H1 (cell line): ENCODE data around the gene TOP3B. TPM values are rescaled to one million over a fixed set of nuclear protein-coding genes. Genes with fewer than 3 reads are reported as not detected.

Experiments
- CTCF ChIA-PET: fragments of 300-600 bp; sonication (Branson Sonifier 250); formaldehyde crosslinking; loops from one replicate; lab custom pipeline; 2021; ENCODE audit not compliant: partially characterized antibody; lab: Charles Lee
- POLR2A ChIA-PET: fragments of 300-600 bp; sonication (Branson Sonifier 250); formaldehyde crosslinking; loops from one replicate; lab custom pipeline; 2021; ENCODE audit warnings: inconsistent platforms; ENCODE audit not compliant: partially characterized antibody; lab: Charles Lee
- DNase-seq, 2 experiments: peaks; one replicate each; pipeline versions ENCODE4 v3.0.0 to v3.0.0-alpha.2; 2010 to 2022; ENCODE audit warnings: low spot score in 2 of 2, low read depth in 1 of 2, mixed read lengths in 1 of 2
- FAIRE-seq: peaks from 2 replicates; lab custom pipeline; 2011; peaks lifted over from hg19 to GRCh38; lab: Jason Lieb, UNC
- H2AFZ ChIP-seq: 2 replicates; pipeline ENCODE4 v1.8.1; 2012; ENCODE audit warnings: low read length, inconsistent platforms
- H2AK5ac ChIP-seq: 2 replicates; pipeline ENCODE4 v1.6.1; 2013; ENCODE audit warnings: low read depth, low read length
- H2BK120ac ChIP-seq: replicated peaks from 2 replicates; pipeline ENCODE3; 2013; ENCODE audit warnings: low read depth, low read length, inconsistent platforms
- H2BK12ac ChIP-seq: 2 replicates; pipeline ENCODE4 v1.6.1; 2013; ENCODE audit warnings: low read depth, low read length
- H2BK15ac ChIP-seq: 2 replicates; pipeline ENCODE4 v1.6.1; 2013; ENCODE audit warnings: low read length
- H2BK20ac ChIP-seq: 2 replicates; pipeline ENCODE4 v1.6.1; 2013; ENCODE audit warnings: low read length
- H2BK5ac ChIP-seq: 2 replicates; pipeline ENCODE4 v1.6.1; 2013; ENCODE audit warnings: low read depth, low read length
- H3K14ac ChIP-seq: 2 replicates; pipeline ENCODE4 v1.6.1; 2013; ENCODE audit warnings: inconsistent platforms; ENCODE audit not compliant: insufficient read length
- H3K18ac ChIP-seq: 2 replicates; pipeline ENCODE4 v1.6.1; 2013; ENCODE audit warnings: low read length; ENCODE audit errors: extremely low read depth
- H3K23ac ChIP-seq: 2 replicates; pipeline ENCODE4 v1.6.1; 2013; ENCODE audit warnings: inconsistent platforms; ENCODE audit not compliant: insufficient read length
- H3K23me2 ChIP-seq: 2 replicates; pipeline ENCODE4 v1.6.1; 2013; ENCODE audit warnings: low read depth, low read length
- H3K27ac ChIP-seq: 2 replicates; pipeline ENCODE4 v1.6.1; 2011; ENCODE audit warnings: low read depth, low read length, inconsistent platforms
- H3K27me3 ChIP-seq, 4 experiments: replicated peaks in 1 of 4; 1 replicate in 1 of 4; 2 replicates in 3 of 4; pipeline versions ENCODE4 v1.6.1 to v1.8.1; 2011 to 2013; ENCODE audit warnings: low read length in 3 of 4, mild to moderate bottlenecking in 3 of 4, inconsistent platforms in 2 of 4, mixed read lengths in 2 of 4, moderate library complexity in 1 of 4; ENCODE audit not compliant: control insufficient read depth in 3 of 4, insufficient read depth in 3 of 4; ENCODE audit errors: extremely low read depth in 1 of 4
- H3K36me3 ChIP-seq, 4 experiments: 2 replicates each; pipeline versions ENCODE4 v1.6.1 to v1.8.1; 2011 to 2013; ENCODE audit warnings: mild to moderate bottlenecking in 4 of 4, low read length in 3 of 4, moderate library complexity in 2 of 4, control low read depth in 1 of 4, inconsistent platforms in 1 of 4; ENCODE audit not compliant: insufficient read depth in 4 of 4, control insufficient read depth in 2 of 4
- H3K4ac ChIP-seq: replicated peaks from 2 replicates; pipeline ENCODE3; 2013; ENCODE audit warnings: low read length, low read depth, mixed read lengths, inconsistent platforms; ENCODE audit not compliant: insufficient read length
- H3K4me1 ChIP-seq, 4 experiments: replicated peaks in 1 of 4; 1 replicate in 1 of 4; 2 replicates in 3 of 4; pipeline versions ENCODE4 v1.6.1 to v1.8.1; 2011 to 2013; ENCODE audit warnings: low read length in 3 of 4, inconsistent platforms in 2 of 4, mixed read lengths in 1 of 4; ENCODE audit not compliant: insufficient read depth in 4 of 4, control insufficient read depth in 3 of 4
- H3K4me2 ChIP-seq, 2 experiments: 2 replicates each; pipeline versions ENCODE4 v1.6.1 to v1.8.1; 2011 to 2013; ENCODE audit warnings: low read depth in 2 of 2, low read length in 2 of 2, control low read depth in 1 of 2, inconsistent platforms in 1 of 2, mild to moderate bottlenecking in 1 of 2; ENCODE audit not compliant: insufficient read depth in 1 of 2
- H3K4me3 ChIP-seq, 4 experiments: fragments of 200-600, 300-600 bp in 1 of 4; sonication (generic), shearing (Covaris generic), sonication (Bioruptor Twin) in 1 of 4; 2 replicates each; pipeline versions ENCODE4 v1.5.1 to v1.8.1; 2011 to 2016; ENCODE audit warnings: low read length in 4 of 4, low read depth in 3 of 4, control low read depth in 2 of 4, inconsistent platforms in 2 of 4, mild to moderate bottlenecking in 2 of 4, mixed read lengths in 1 of 4, moderate library complexity in 1 of 4; ENCODE audit not compliant: insufficient read depth in 2 of 4; ENCODE audit errors: extremely low read depth in 1 of 4
- H3K56ac ChIP-seq: replicated peaks from 2 replicates; pipeline ENCODE3; 2013; ENCODE audit warnings: low read depth, mild to moderate bottlenecking, mixed read lengths, low read length, inconsistent platforms; ENCODE audit not compliant: insufficient read length
- H3K79me1 ChIP-seq: 2 replicates; pipeline ENCODE4 v1.6.1; 2013; ENCODE audit warnings: low read depth, low read length, control low read depth
- H3K79me2 ChIP-seq, 2 experiments: 2 replicates each; pipeline versions ENCODE4 v1.6.1 to v1.8.1; 2012 to 2013; ENCODE audit warnings: low read length in 2 of 2, mild to moderate bottlenecking in 2 of 2, inconsistent platforms in 1 of 2; ENCODE audit not compliant: insufficient read depth in 2 of 2, control insufficient read depth in 1 of 2
- H3K9ac ChIP-seq, 4 experiments: replicated peaks in 1 of 4; 1 replicate in 1 of 4; 2 replicates in 3 of 4; pipeline versions ENCODE4 v1.6.1 to v1.8.1; 2011 to 2013; ENCODE audit warnings: low read depth in 3 of 4, low read length in 3 of 4, control low read depth in 2 of 4, mild to moderate bottlenecking in 2 of 4, moderate library complexity in 2 of 4, inconsistent platforms in 1 of 4; ENCODE audit errors: extremely low read depth in 1 of 4
- H3K9me3 ChIP-seq, 2 experiments: 2 replicates each; pipeline versions ENCODE4 v1.6.1 to v1.8.1; 2012 to 2013; ENCODE audit warnings: mild to moderate bottlenecking in 2 of 2, moderate library complexity in 2 of 2, control low read depth in 1 of 2, inconsistent platforms in 1 of 2, low read depth in 1 of 2, low read length in 1 of 2, mixed read lengths in 1 of 2; ENCODE audit not compliant: insufficient read depth in 2 of 2
- H4K20me1 ChIP-seq, 2 experiments: replicated peaks in 1 of 2; 2 replicates each; pipeline versions ENCODE3 to v1.8.1; 2011 to 2013; ENCODE audit warnings: inconsistent platforms in 2 of 2, low read length in 2 of 2, mild to moderate bottlenecking in 1 of 2; ENCODE audit not compliant: insufficient read depth in 2 of 2, control insufficient read depth in 1 of 2
- H4K5ac ChIP-seq: 2 replicates; pipeline ENCODE4 v1.6.1; 2013; ENCODE audit warnings: low read length, low read depth, mixed read lengths, inconsistent platforms; ENCODE audit not compliant: insufficient read length
- H4K8ac ChIP-seq: 2 replicates; pipeline ENCODE4 v1.8.0; 2013; ENCODE audit warnings: mild to moderate bottlenecking, moderate library complexity, low read length, inconsistent platforms; ENCODE audit not compliant: insufficient read depth; ENCODE audit errors: extremely low read depth
- H4K91ac ChIP-seq: replicated peaks from 2 replicates; pipeline ENCODE3; 2013; ENCODE audit warnings: low read length, mixed read lengths, inconsistent platforms; ENCODE audit not compliant: insufficient read length
- ASH2L ChIP-seq: fragments of 200-600, 300-600 bp; sonication (generic); IDR thresholded peaks from one replicate; pipeline ENCODE4 v1.7.1; 2017; ENCODE audit warnings: low read length
- CTBP2 ChIP-seq: IDR thresholded peaks from 2 replicates; pipeline ENCODE4 v1.7.0; 2011; ENCODE audit warnings: borderline replicate concordance, mild to moderate bottlenecking, moderate library complexity, mixed read lengths, low read length; ENCODE audit not compliant: insufficient read depth, insufficient read length
- SIRT6 ChIP-seq: IDR thresholded peaks from one replicate; pipeline ENCODE4 v1.7.1; 2012; ENCODE audit warnings: low read length, inconsistent platforms
- SIX5 ChIP-seq: IDR thresholded peaks from 2 replicates; pipeline ENCODE4 v1.6.1; 2011; ENCODE audit warnings: mild to moderate bottlenecking, low read depth, low read length
- SP2 ChIP-seq: IDR thresholded peaks from 2 replicates; pipeline ENCODE4 v1.6.1; 2012; ENCODE audit warnings: mild to moderate bottlenecking, low read length, inconsistent platforms
- WGBS, 2 experiments: shearing (Covaris generic) in 1 of 2; methylation state at CpG; one replicate each; pipeline versions ENCODE4 v1.1.6 to v1.1.7; 2013 to 2015; ENCODE audit warnings: low lambda C conversion rate in 2 of 2, mixed read lengths in 2 of 2, inconsistent platforms in 1 of 2, low coverage in 1 of 2, missing lambda C conversion rate in 1 of 2; ENCODE audit not compliant: insufficient replicate concordance in 2 of 2, insufficient coverage in 1 of 2, insufficient read length in 1 of 2; ENCODE audit errors: extremely low coverage in 1 of 2, missing lambda C conversion rate in 1 of 2; 5-methylcytosine and 5-hydroxymethylcytosine counted together
- polyA plus RNA-seq, 7 experiments: library from polyadenylated mRNA; depleted of rRNA in 3 of 7; stranded (reverse) in 5 of 7; unstranded in 2 of 7; fragments of >200 nt in 5 of 7; fragments of 200-250 nt in 2 of 7; gene quantifications; 1 replicate in 5 of 7; 2 replicates in 1 of 7; 4 replicates in 1 of 7; pipeline versions ENCODE4 v1.2.1 to v1.2.3, GENCODE V29; 2011 to 2013; ENCODE audit warnings: missing spikeins in 2 of 7, mixed read lengths in 2 of 7
- total RNA-seq: library from RNA; stranded (reverse); fragmentation: NEBNext Ultra II Directional; extraction: Animal tissue kit (Norgen Biotek cat#: 25700); gene quantifications from 2 replicates; pipeline ENCODE4 v1.2.1, GENCODE V29; 2021

The TOP3B gene
- total and polyA plus RNA-seq, 2 of the 8 experiments (the other 6 are each of a cell fraction or from before 2014, with no cell fraction given): 30.4 to 52.8 TPM

DNA sequence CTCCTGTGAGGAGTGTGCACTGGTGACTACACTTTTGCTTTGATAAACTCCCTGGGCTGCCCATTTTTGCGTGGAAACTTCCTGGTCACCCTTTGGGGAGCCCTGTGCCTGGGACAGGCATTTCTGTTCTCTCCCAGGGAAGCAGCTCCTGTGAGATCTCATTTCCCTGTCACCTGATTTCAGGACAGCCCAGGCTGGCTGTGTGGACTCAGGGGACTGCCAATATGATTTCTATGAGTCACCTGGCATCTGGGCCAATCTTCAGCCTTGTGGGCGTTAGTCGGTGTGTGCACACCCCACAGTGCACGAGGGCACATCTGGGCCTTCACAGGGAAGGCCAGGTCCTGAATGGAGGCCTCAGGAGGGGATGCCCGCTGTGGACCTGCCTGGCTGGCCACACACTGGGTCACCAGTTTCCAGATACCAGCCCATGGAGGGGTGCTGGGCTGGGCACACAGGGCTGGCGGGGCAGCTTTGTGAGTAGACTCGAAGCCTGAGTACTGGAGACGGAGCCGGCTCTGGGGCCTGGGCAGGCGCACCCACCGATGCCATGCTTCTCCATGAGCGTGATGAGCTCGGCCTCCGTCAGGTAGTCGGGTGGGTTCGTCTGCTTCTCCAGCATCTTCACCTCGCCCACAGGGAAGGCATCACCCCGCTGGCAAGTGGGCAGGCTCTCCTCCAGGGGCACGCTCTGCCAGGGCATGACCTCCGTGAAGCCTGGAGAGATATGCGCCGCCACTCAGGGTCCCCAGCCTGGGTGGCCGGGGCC lies 20.5 kb downstream of the TOP3B start:
- H3K4ac ChIP-seq: no peak overlapping the region
- no peak for DNase-seq
- no peak overlapping the region for H2BK12ac ChIP-seq
- no peak overlapping the region for H2BK5ac ChIP-seq
- no peak overlapping the region for H3K9ac ChIP-seq
- H2AK5ac ChIP-seq: no peak overlapping the region
- H3K14ac ChIP-seq: no peak overlapping the region
- H3K79me1 ChIP-seq: no peaks in the 10 kb centered on the region
- no peaks in the 10 kb centered on the region; a peak in 1 of 7 replicates for H3K27me3 ChIP-seq
- H2AFZ ChIP-seq: no peak overlapping the region
- no peak overlapping the region for H2BK15ac ChIP-seq
- POLR2A ChIA-PET: interaction anchor here (1.5 to 5.4 kb wide), 3 partner anchors 9 to 19 kb away, joined by 4 to 37 read pairs (median 17); partner anchors contain the start of gene TOP3B
- no peak for FAIRE-seq
- H4K20me1 ChIP-seq: peaks cover 4 to 19% of the 10 kb centered on the region in 2 experiments
- H3K79me2 ChIP-seq: no peaks in the 10 kb centered on the region
- H3K27ac ChIP-seq: no peak overlapping the region
- TF ChIP-seq SP2 (no peak), CTBP2 (no peak), SIX5 (no peak), ASH2L (no peak), SIRT6 (no peak)
- WGBS, 2 experiments: 96% methylated on average over 22 of the region's 23 CpGs; no CpG with 5 or more reads in 1 of the 2 experiments
- no peaks in the 10 kb centered on the region for H3K4me1 ChIP-seq
- H3K18ac ChIP-seq: no peak overlapping the region
- CTCF ChIA-PET: interaction anchor here (4.6 kb wide), 1 partner anchor 10 kb away, joined by 26 read pairs; no protein-coding TSS in a partner anchor
- no peak overlapping the region for H3K56ac ChIP-seq
- peaks cover 22 to 64% (median 53%) of the 10 kb centered on the region in 4 experiments; a peak in 7 of 8 replicates for H3K36me3 ChIP-seq
- H2BK120ac ChIP-seq: no peak overlapping the region
- peaks cover 0 to 8% of the 10 kb centered on the region in 2 experiments; a peak in 1 of 4 replicates for H3K9me3 ChIP-seq
- H3K4me3 ChIP-seq: no peak overlapping the region
- no peak overlapping the region for H4K91ac ChIP-seq
- no peak overlapping the region for H2BK20ac ChIP-seq
- no peak overlapping the region for H3K23ac ChIP-seq
- H3K4me2 ChIP-seq: no peak overlapping the region
- no peaks in the 10 kb centered on the region for H3K23me2 ChIP-seq
- H4K5ac ChIP-seq: no peak overlapping the region
- H4K8ac ChIP-seq: no peak overlapping the region
